ENCODE data around the gene PCDHGA4.
"Not testable (repeated sequence)": the region's sequence is repeated elsewhere in the genome, so short reads cannot be mapped to it uniquely, and the experiment has no call there.

PCDHGA4 gene

DNA sequence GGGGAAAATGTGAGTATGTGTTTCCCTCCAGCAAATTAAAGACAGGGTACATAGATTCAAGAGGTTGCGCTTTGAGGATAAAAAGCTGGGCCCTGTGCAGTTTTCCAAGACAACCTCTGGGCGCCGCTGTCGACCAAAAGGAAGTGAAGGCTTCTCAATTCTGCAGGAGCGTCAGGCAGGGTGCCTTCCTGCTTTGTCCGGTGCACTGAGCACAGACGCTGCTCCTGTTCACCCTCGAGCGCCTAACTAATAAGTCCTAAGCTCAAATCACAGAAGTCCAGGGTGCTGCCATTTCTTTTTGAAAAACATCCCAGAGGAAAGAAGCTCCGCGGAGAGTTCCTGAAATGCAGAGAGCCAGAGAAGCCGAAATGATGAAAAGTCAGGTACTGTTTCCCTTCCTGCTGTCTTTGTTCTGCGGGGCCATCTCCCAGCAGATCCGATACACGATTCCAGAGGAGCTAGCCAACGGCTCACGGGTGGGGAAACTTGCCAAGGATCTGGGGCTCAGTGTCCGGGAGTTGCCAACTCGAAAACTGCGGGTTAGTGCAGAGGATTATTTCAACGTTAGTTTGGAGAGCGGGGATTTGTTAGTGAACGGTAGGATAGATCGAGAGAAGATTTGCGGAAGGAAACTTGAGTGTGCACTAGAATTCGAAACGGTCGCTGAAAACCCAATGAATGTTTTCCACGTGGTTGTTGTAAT is 4.8 kb upstream of the PCDHGA4 start, which contains the start of gene PCDHGB1:
Gene PCDHGB1 (plus strand): TSS at position 183 of the 703 bp plus-strand sequence. CDS start 162 bp downstream, at position 345.
- DNase-seq = peak; percentile 23

DNA sequence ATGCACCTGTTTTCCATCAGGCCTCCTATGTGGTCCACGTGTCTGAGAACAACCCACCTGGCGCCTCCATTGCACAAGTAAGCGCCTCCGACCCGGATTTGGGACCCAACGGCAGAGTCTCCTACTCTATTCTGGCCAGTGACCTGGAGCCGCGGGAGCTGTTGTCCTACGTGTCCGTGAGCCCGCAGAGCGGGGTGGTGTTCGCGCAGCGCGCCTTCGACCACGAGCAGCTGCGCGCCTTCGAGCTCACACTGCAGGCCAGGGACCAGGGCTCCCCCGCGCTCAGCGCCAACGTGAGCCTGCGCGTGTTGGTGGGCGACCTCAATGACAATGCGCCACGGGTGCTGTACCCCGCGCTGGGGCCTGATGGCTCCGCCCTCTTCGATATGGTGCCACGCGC is 3.2 kb upstream of the PCDHGA4 start:
- no peak for DNase-seq

DNA sequence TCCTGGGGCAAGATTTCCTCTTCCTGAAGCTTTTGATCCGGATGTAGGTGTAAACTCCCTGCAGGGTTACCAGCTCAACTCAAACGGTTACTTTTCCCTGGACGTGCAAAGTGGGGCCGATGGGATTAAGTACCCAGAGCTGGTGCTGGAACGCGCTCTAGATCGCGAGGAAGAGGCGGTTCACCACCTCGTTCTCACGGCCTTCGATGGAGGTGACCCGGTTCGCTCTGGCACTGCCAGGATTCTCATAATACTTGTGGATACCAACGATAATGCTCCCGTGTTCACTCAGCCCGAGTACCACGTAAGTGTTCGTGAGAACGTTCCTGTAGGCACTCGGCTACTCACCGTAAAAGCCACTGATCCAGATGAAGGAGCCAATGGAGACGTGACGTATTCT is 820 bp downstream of the PCDHGA4 start:
- DNase-seq = no peak

DNA sequence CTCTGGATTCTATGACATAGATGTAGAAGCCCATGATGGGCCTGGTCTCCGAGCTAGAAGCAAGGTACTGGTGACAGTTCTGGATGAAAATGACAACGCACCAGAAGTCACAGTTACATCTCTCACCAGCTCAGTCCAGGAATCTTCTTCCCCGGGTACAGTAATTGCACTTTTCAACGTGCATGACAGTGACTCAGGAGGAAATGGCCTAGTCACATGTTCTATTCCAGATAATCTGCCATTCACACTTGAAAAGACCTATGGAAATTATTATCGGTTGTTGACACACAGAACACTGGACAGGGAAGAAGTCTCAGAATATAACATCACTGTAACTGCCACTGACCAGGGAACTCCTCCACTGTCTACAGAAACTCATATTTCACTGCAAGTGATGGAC is 1.3 kb downstream of the PCDHGA4 start:
- no peak for DNase-seq

DNA sequence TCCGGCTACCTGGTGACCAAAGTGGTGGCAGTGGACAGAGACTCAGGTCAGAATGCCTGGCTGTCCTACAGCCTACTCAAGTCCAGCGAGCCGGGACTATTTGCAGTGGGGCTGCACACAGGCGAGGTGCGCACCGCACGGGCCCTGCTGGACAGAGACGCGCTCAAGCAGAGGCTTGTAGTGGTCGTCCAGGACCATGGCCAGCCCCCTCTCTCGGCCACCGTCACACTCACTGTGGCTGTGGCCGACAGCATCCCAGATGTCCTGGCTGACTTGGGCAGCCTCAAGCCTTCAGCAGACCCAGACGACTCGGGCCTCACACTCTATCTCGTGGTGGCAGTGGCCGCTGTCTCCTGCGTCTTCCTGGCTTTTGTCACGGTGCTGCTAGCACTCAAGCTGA is 2.1 kb downstream of the PCDHGA4 start:
- no peak for DNase-seq

DNA sequence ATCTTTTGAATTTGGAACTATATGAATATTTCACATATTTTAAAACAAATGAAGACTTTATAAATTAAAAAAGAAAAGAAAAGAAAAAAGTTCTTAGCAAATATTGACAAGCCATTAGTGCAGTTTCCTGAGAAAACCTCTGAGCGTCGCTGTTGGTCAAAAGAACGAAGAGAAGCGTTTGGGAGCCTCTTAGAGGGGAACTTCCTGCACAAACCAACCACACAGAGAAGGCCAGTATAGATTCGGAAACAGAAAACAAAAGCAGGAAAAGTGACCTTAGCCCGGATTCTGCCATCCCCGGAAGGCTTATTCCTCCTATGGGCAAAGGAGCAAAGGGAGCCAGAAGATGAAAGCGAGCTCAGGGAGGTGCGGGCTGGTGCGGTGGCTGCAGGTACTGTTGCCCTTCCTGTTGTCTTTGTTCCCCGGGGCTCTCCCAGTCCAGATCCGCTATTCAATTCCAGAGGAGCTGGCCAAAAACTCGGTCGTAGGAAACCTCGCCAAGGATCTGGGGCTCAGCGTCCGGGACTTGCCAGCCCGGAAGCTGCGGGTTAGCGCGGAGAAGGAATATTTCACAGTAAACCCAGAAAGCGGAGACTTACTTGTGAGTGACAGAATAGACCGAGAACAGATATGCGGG is 5.1 kb downstream of the PCDHGA4 start, which contains the start of gene PCDHGB2:
Gene PCDHGB2 (plus strand): TSS at position 205 of the 637 bp plus-strand sequence. CDS start 142 bp downstream, at position 347.
- DNase-seq = peak; percentile 4

DNA sequence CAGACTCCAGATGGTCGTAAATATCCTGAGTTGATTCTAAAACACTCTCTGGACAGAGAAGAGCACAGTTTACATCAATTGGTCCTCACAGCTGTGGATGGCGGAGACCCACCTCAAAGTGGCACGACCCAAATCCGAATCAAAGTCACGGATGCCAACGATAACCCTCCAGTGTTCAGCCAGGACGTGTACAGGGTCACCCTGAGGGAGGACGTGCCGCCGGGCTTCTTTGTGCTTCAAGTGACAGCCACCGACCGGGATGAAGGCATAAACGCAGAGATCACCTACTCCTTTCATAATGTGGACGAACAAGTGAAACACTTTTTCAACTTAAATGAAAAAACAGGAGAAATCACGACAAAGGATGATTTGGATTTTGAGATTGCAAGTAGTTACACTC is 5.9 kb downstream of the PCDHGA4 start:
- no peak for DNase-seq

DNA sequence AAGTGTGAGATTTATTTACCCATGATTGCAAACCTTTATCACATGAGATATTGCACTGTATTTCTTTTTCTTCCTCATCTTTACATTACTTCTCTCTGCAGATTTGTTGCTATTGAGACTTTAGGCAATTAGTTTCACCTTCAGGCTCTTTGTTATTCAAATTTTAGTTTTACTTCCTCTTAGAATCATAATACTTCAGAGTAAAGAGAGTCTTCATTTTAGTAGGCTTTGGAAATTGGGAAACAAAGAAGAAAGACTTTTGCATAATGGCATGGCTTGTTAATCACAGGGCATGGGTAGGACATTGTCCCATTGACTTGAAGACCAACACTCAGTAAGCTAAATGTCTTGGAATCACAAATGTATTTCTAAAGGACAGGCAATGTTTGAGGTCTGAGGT is 7.9 kb downstream of the PCDHGA4 start:
- DNase-seq = no peak

DNA sequence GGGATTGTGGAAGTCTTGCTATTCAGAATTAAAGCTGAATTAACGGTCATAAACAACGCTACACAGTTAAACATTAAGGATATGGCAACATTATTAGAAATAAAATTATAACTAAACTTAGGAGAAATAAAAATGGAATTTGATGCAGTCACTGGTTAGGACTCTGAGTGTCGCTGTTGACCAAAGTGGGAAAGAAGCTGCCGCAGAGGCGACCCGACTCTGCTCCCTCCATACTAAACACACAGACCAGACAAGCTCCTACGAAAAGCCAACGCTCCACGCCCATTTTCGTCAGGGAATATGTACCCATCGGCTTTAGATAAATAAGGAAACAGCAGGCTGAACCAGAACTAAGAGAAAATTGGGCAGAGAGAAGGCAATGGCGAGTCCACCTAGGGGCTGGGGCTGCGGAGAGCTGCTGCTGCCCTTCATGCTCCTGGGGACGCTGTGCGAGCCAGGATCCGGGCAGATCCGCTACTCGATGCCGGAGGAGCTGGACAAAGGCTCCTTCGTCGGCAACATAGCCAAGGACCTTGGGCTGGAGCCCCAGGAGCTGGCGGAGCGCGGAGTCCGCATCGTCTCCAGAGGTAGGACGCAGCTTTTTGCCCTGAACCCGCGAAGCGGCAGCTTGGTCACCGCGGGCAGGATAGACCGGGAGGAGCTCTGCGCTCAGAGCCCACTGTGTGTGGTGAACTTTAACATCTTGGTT is 9.3 kb downstream of the PCDHGA4 start, which contains the start of gene PCDHGA5:
Gene PCDHGA5 (plus strand): TSS at position 211 of the 709 bp plus-strand sequence. CDS start 169 bp downstream, at position 380.
- DNase-seq = no peak

DNA sequence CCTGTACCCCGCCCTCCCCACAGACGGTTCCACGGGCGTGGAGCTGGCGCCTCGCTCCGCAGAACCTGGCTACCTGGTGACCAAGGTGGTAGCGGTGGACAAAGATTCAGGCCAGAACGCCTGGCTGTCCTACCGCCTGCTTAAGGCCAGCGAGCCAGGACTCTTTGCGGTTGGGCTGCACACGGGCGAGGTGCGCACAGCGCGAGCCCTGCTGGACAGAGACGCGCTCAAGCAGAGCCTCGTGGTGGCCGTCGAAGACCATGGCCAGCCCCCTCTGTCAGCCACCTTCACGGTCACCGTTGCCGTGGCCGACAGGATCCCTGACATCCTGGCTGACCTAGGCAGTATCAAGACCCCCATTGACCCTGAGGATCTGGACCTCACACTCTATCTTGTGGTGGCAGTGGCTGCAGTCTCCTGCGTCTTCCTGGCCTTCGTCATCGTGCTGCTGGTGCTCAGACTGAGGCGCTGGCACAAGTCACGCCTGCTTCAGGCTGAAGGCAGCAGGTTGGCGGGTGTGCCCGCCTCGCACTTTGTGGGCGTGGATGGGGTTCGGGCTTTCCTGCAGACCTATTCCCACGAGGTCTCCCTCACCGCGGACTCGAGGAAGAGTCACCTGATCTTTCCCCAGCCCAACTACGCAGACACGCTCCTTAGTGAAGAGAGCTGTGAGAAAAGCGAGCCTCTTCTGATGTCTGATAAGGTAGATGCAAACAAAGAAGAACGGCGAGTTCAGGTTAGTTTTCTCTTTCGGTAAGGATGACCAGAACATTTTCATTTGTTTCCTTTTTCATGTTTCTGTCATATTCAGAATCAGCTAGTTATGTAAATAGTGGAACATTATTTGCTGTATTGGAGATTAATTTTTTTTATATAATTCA is 11.4 kb downstream of the PCDHGA4 start:
- no peak for DNase-seq

DNA sequence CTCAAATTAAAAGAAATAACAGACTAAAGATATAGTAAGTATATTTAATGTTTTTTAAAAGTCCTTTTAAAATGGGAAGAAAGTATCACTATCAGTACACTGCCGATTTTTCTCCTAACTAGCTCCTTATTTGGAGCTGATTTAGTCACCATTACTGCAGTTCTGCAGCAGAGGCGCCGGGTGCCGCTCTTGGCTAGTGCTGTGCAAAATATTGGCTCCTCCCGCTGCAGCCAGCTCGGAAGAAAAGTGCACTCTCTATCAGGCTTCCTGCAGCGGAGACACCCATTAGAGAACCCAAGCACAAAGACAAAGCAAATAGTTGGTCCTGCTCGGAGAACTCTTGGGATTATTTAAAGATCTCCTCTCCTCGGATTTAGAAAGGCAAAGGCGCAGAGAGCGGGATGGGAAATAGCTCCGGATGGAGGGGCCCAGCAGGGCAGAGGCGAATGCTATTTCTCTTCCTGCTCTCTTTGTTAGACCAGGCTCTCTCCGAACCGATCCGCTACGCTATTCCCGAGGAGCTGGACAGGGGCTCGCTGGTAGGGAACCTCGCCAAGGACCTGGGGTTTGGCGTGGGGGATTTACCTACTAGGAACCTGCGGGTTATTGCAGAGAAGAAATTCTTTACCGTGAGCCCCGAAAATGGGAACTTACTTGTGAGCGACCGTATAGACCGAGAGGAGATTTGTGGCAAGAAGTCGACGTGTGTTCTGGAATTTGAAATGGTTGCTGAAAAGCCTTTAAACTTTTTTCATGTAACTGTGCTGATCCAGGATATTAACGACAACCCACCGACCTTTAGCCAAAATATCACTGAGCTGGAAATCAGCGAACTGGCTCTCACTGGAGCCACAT is 15.4 kb downstream of the PCDHGA4 start, which contains the start of gene PCDHGB3:
Gene PCDHGB3 (plus strand): TSS at position 249 of the 855 bp plus-strand sequence. CDS start 153 bp downstream, at position 402.
- DNase-seq = peak; percentile 41

DNA sequence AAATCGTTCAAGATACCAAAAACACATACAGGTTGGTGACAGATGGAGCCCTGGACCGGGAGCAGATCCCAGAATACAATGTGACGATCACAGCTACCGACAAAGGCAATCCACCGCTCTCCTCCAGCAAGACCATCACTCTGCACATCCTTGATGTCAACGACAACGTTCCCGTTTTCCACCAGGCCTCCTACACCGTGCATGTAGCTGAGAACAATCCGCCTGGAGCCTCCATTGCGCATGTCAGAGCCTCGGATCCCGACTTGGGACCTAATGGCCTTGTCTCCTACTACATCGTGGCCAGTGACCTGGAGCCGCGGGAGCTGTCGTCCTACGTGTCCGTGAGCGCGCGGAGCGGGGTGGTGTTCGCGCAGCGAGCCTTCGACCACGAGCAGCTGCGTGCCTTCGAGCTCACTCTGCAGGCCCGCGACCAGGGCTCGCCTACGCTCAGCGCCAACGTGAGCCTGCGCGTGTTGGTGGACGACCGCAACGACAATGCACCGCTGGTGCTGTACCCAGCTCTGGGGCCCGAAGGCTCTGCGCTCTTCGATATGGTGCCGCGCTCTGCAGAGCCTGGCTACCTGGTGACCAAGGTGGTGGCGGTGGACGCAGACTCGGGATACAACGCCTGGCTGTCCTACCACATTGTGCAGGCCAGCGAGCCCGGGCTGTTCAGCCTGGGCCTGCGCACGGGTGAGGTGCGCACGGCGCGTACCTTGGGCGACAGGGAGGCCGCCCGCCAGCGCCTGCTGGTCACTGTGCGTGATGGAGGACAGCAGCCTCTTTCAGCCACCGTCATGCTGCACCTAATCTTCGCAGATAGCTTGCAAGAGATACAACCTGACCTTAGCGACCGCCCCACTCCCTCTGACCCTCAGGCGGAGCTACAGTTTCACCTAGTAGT is 17.0 kb downstream of the PCDHGA4 start:
- DNase-seq = no peak

DNA sequence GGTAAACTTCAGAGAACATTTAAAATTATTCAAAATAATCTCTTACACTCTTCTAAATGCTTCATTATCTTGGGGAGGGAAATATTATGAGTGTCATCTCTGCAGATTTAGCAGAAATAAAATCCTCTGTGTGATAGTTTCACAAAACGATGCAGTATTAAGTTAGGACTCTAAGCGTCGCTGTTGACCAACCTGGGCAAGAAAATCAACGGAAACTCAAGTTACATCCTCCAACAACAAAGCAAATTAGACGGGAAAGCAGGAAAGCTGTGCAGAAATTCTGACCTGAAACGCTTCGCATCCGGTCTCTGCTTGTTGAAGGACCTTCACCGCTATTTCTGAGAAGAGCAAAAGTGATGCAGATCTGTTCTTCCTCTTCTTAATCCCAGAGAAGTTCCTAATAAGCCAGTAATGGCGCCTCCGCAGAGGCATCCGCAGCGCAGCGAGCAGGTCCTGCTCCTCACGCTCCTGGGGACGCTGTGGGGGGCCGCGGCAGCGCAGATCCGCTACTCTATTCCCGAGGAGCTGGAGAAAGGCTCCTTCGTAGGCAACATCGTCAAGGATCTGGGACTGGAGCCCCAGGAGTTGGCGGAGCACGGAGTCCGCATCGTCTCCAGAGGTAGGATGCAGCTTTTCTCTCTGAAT is 19.0 kb downstream of the PCDHGA4 start, which contains the start of gene PCDHGA6:
Gene PCDHGA6 (plus strand): TSS at position 219 of the 645 bp plus-strand sequence. CDS start 193 bp downstream, at position 412.
- no peak for DNase-seq

DNA sequence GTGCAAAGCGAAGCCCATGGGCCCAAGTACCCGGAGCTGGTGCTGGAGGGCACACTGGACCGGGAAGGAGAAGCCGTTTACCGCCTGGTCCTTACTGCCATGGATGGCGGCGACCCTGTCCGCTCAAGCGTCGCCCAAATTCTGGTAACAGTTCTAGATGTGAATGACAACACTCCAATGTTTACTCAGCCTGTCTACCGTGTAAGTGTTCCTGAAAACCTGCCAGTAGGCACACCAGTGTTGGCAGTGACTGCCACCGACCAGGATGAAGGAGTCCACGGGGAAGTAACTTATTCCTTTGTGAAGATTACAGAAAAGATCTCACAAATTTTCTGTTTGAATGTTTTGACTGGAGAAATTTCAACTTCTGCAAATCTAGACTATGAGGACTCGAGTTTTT is 19.8 kb downstream of the PCDHGA4 start:
- no peak for DNase-seq

DNA sequence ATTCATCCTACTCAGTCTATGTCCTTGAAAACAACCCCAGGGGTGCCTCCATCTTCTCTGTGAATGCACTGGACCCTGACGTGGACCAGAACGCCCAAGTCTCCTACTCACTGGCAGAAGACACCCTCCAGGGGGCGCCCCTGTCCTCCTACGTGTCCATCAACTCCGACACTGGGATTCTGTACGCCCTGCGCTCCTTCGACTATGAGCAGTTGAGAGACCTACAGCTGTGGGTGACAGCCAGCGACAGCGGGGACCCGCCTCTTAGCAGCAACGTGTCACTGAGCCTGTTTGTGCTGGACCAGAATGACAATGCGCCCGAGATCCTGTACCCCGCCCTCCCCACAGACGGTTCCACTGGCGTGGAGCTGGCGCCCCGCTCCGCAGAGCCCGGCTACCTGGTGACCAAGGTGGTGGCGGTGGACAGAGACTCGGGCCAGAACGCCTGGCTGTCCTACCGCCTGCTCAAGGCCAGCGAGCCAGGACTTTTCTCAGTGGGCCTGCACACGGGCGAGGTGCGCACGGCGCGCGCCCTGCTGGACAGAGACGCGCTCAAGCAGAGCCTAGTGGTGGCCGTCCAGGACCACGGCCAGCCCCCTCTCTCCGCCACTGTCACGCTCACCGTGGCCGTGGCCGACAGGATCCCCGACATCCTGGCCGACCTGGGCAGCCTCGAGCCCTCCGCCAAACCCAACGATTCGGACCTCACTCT is 20.8 kb downstream of the PCDHGA4 start:
- DNase-seq = not testable (repeated sequence)

DNA sequence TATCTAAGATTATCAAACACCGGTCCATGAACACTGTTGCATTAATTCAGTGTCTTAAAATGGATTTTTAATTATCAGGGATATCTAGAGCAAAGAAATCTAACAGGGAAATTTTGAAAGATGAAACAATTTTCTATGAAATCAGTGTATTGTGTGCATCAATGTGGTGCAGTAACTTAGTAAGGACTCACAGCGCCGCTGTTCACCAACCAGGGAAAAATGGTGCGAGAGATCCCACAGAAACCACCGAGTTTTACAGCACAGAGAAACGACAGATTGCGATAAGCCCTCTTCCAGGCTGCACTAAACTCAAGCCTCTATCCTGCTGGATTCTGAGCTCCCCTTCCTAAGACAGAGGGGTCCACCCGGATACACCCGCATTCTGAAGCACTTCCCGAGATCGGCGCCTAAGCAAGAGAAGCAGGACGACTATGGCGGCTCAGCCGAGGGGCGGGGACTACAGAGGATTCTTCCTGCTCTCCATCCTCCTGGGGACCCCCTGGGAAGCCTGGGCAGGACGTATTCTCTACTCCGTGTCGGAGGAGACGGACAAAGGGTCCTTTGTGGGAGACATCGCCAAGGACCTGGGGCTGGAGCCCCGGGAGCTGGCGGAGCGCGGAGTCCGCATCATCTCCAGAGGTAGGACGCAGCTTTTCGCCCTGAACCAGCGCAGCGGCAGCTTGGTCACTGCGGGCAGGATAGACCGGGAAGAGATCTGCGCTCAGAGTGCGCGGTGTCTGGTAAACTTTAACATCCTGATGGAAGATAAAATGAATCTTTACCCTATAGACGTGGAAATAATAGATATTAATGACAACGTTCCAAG is 27.9 kb downstream of the PCDHGA4 start, which contains the start of gene PCDHGA7:
Gene PCDHGA7 (plus strand): TSS at position 274 of the 826 bp plus-strand sequence. CDS start 158 bp downstream, at position 432.
- no peak for DNase-seq

DNA sequence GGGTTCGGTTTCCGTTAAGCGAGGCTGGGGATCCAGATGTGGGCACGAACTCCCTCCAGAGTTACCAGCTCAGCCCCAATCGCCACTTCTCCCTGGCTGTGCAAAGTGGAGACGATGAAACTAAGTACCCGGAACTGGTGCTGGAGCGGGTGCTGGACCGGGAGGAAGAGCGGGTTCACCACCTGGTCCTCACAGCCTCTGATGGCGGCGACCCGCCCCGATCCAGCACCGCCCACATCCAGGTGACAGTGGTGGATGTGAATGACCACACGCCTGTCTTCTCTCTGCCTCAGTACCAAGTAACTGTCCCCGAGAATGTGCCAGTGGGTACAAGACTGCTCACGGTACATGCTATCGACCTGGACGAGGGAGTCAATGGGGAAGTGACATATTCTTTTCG is 28.5 kb downstream of the PCDHGA4 start:
- DNase-seq = no peak
